T-helper 1 cell (primary cell): ENCODE data around the gene FRYL.
"Not testable (repeated sequence)": the region's sequence is repeated elsewhere in the genome, so short reads cannot be mapped to it uniquely, and the experiment has no call there.

ENCODE experiments used
- DNase-seq, 5 donors: peaks; one replicate each; pipeline ENCODE4 v3.0.0-alpha.2; 2012 to 2020

The FRYL gene

DNA sequence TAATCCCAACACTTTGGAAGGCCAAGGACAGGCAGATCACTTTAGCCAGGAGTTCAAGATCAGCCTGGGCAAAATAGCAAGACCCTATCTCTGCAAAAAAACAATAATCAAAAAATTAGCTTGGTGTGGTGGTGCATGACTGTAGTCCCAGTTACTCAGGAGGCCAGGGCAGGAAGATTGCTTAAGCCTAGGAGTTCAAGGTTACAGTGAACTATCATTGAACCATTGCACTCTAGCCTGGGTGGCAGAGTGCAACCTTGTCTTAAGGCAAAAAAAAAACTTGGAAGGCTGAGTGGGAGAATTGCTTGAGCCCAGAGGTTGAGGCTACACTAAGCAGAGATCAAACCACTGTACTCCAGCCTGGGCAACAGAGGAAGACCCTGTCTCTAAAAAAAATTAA lies 5.2 kb upstream of the FRYL start:
- DNase-seq, result no peak

DNA sequence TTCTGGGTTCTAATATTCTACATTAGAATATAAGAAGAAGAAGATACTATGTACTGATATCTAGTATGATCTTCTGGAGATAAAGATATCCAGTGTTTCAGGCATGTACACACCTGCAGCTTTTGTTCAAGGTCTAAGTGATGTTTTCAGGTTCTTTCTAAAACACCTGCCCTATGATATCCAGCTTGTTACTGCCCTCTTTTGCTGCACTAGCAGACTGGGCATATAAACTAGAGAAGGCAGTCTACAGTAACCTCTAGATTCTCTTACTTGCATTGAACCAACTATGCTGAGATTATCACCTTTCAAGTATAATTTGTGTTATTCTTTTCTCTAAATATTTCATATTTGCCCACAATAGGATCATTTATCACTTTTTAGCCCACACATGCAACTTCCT lies 1.9 kb upstream of the FRYL start:
- DNase-seq, result no peak

DNA sequence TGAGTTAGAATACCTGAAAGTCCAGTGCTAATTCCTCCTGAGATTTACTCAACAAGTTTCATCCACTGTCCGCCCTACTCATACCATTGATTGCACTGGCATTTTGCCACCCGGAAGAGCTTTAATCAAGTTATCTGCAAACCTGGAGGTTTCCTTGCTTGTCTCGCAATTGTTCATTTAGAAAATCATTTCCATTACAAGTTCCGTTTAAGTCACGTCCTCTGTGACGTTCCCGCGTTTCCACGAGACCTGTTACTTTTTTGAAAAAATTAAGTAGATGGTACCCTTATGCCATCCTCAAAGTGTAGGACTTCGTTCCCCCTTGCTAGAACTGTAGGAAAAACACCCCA lies 761 bp upstream of the FRYL start:
- DNase-seq, result peak; percentile 9 to 53 (median 34)

DNA sequence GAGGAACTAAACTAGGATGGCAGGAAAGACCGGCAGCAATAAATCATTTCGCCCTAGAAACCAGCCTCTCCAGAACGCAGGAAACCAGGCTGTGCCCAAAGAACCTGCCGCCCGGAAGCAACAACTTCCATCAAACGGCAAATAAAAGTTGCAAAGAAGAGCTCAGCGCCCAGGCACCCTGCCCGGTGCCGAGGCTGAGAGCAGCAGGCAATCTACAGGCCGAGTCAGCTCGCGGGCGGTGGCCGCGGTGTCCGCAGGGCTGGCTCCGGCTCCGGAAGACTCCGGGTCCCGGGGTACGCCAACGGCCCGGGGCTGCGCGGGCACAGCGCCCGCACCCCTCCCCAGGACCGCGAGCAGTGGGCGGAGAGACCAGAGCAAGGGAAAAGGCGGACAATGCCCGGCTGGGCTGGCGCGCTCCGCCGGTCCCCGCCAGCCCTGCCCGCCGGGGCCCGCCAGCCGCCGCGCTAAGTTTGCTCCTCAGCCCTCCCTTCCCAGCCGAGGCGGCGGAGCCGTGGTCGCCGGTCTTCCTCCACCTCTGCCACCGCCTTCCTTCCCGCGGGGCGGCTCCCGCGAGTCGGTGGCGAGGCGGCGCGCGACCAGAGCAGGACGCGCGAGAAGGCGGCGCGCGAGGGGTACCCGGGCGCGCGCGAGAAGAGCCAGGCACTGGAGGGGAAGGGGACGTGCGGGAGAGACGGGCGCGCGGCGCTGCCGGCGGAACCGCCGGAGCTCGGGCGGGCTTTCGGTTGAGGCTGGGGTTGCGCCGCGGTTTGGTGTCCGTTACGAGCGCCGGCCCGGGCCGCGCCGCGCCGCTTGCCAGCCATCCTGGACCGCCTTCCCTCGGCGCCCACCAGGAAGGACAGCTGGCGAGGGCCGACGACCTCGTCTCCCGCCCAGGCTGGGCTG lies 733 bp downstream of the FRYL start:
- DNase-seq, result peak; percentile 51 to 78 (median 68)

DNA sequence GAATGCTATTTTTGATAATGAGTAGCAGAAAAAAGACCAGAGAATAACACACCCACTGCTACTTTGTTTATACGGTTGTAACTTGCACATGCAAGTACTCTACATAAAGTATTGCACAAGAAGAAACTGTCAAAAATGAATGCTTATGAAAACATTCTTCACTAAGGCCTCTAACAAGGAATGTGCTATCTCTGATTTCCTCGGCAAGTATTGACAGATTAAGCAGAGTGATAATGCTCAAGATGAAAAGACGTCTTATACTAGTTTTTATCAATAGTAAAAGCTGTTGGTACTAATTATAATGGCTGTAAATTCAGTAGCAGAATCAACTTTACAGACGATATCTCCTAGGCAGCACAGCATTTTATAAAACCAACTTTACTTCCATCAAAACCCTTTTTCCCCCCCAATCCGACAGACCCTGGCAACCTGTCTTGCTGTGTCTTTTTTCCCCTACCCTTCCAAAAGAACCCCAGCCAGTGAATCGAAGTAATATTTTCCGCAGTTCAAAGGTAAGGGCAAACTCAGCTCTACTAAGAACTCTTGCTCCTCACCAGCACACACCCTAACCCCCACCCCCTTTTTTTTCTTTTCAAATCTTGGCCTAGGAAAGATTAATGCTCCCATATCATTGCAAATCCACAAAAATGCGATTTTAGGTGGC lies 1.5 kb downstream of the FRYL start:
- peak in 1 of 5 donors; percentile 13 for DNase-seq

DNA sequence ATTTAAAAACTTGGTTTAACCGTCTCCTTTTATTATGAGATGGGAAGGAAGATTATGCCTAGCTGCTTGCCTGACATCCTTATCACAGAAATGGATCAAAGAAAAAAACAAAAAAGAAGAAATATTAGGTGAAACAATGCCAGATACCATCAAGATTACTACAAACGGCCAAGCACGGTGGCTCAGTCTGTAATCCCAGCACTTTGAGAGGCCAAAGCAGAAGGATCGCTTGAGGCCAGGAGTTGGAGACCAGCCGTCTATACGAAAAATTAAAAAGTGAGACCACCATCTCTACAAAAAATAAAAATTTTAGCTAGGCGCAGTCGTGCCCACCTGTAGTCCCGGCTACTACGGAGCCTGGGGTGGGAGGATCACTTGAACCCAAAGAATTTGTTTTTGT lies 2.3 kb downstream of the FRYL start:
- no peak for DNase-seq

DNA sequence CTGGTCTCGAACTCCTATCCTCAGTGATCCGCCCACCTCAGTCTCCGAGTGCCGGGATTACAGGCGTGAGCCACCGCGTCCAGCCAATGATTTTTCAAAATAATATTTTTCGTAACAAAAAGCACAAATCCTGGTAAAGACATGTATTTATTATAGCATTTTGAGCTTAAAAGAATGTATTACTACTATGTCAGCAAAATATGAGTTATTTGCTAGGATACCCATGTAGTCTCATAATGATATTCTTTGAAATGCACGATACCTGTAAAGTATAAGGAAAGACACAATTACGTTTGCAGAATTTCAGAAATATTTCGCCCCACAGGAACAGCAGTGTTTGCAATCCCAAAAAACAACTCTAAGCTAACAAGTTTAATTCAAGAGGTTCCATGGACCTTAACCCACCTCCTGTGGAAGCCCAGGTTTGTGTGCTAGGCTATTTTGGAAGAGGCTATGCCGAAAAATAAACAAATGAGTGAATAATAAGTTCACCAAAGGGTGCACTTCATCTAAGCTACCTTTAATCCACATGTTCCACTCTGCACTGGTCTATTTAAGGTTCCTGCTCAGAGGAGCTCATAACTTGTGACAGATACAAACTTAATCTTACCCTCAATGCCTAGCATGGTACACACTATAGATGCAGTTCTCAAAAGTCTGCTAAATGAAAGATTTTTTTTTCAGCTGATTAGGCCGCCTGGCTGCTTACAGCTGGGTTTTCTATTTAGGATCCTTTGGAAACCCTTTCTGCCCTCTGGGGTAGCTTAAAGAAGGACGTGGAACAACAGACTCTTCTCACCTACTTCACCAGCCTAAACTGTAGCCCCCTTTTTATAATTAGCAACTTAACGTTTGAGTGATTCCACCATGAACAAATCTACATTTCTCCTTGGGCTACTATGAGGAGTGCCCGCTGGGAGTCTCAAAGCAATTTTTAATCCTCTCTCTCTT lies 5.0 kb downstream of the FRYL start:
- DNase-seq, result no peak

DNA sequence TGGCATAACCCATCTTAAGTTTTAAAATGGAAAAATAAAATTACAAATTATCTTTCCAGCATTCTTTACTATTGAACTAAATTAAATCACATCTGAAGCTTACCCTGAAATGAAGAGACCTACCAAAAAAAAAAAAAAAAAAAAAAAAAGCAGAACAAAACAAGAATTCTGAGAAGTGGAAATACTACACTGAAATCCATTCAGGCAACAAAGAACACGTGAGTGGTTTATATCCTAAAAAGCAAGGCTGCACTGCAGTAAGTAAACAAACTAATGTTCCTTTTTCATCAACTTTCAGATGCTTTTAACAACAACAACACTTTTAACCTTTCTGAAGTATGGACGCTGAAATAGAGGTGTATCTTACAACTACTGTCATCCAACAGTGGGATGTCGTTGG lies 7.5 kb downstream of the FRYL start:
- DNase-seq, result no peak

DNA sequence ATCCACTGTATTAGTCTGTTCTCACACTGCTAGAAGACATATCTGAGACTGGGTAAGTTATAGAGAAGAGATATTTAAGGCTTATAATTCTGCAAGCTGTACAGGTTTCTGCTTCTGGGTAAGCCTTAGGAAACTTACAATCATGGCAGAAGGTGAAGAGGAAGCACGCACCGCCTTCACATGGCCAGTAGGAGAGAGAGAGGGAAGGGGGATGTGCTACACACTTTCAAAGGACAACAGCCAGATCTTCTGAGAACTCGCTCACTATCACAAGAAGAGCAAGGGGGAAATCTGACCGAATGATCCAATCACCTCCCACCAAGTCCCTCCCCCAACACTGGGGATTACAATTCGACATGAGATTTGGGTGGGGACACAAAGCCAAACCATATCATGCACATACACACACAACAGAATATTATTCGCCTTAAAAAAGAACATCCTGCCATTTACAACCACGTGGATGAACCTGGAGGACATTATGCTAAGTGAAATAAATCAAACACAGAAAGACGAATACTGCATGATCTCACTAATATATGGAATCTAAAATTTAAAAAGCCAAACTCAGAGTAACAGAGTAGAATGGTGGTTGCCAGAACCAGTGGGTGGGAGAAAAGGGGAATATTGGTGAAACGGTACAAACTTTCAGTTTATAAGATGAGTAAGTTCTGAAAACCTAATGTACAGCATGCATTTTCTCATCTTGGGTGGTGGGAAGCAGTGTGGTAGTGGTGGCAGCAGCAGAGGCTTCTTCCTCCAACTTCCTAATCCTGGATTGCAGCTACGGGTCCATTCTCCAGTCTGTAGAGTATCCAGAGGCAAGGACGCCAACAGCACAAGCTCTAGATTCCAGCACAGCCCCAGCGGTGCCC lies 12.8 kb downstream of the FRYL start:
- DNase-seq, result no peak

DNA sequence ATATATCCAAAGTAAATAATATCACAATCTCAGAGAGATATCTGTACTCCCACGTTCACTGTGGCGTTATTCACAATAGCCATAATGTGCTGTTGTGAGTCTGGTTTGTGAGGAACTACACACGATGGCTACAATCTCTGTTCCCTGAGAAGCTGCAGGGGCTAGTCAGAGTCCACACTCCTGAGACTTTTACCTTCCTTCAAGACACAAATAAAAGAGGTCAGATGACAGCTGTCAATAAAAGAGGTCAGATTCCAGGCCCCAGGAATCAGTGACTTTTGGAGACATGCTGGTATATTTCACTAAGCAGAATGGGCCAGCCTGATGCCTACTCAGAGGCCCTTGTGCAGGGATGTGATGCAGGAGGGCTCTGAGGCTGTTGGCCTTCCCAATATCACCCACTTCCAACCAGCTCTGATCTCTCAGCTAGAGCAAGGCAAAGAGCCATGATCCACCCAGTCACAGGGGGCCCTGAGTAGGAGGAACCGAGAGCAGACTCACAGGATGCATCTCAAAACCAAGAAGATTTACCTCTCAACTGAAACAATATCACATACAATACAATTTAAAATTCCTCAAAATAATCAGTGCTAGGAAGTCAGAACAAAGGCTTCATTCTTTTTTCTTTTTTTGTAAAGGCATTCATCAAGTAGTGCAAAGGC lies 13.8 kb downstream of the FRYL start:
- DNase-seq, result no peak

DNA sequence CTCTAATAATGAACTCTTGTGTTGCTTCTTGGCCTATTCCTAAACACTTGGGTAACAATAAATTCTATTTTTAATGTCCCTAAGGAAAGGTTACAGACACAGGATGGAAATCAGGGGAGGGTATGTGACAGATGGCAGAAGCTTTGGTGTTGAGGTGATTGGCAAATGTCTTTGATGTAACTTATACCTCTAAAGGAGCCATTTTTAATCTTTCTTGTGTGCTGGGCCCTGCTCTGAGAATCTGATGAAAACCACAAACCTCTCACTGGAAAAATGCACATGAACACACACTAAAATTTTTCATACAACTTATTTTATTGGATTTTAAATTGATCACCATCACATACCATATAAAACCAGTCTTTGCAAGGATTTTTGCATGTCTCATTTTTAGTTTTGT lies 17.7 kb downstream of the FRYL start:
- DNase-seq, result no peak

DNA sequence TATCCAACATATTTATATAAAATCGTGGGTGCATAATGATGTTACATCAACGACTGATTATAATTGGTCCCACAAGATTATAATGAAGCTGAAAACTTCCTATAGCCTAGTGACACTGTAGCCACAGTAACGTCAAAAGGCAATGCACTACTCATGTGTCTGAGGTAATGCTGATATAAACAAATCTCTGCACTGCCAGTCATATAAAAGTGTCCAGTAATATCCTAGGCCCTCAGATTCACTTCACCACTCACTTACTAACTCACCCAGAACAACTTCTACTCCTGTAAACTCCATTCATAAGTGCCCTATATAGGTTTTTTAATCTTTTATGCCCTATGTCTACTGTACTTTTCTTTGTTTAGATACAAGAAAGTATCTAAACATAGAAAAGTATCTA lies 18.8 kb downstream of the FRYL start:
- no peak for DNase-seq

DNA sequence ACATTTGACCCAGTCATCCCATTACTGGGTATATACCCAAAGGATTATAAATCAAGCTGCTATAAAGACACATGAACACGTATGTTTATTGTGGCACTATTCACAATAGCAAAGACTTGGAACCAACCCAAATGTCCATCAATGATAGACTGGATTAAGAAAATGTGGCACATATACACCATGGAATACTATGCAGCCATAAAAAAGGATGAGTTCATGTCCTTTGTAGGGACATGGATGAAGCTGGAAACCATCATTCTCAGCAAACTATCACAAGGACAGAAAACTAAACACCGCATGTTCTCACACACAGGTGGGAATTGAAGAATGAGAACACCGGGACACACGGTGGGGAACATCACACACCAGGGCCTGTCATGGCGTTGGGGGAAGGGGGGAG lies 21.4 kb downstream of the FRYL start:
- DNase-seq, result not testable (repeated sequence)

DNA sequence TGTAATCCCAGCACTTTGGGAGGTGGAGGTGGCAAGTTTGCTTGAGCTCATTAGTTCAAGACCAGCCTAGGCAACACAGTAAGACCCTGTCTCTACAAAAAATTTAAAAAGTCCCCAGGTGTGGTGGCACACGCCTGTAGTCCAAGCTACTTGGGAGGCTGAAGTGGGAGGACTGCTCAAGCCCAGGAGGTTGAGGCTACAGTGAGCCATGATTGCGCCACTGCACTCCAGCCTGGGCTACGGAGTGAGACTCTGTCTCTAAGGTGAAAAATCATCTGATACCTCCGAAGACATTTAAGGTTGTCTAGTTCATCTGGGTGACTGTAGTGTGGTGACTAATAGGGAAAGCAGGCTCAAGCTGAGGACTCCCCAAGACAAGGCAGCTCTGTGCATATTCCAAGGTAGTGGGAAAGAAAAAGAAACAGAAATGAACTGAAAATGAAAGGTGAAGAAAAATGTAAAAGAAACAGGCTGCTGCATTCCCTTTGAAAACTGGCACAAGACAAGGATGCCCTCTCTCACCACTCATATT lies 23.3 kb downstream of the FRYL start:
- DNase-seq, result no peak

DNA sequence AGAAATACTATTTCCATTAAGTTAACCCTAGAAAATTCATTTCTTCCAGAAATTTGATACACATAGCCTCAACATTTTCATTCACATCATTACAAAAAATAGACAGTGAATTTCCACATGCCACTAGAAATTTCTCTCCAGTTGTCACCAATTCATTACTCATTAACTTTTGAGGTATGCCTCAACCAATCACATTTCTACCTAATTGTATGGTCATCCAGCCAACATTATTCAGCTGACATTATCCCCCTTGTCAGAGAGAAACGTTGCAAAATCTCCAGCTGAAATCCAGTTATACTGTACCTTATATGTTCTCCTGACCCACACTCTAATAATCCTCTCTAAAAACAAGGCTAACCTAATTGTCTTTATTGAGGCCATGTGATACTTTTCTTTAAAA lies 24.8 kb downstream of the FRYL start:
- DNase-seq, result no peak

DNA sequence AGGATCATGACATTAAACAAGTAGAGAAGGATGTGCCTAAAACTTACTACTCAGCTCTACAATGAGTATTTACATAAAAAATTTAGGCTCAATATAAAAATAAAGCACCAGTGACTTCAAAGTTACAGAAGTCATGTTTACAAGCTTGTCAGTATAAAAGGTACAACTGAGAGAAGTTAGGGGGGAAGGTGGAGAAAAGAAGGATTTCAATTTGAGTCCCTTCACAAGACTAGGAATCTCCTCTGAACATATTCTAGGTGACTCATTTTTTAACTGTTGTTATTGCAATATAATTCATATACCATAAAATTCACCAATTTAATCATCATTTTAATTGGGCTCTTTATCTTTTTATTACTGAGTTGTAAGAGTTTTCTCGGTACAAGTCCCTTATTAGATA lies 26.9 kb downstream of the FRYL start:
- DNase-seq, result no peak

DNA sequence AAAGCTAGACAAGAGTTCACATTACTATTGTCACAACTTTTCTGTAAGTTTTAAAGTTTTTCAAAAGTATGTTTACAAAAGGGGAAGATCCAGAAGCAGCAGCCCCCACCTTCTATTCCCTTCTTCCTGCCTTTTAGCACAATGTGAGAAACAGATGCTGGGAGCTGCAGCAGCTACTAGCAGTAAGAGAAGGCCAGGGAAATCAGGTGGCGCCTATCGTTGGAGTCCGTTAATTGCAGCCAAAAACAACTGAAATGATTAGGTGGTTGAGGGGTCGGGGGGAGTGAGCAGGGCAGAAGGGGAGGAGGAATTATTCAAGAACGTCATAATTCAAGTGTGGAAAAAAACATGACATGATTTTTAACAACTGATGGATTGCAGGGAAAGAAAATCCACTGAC lies 27.4 kb downstream of the FRYL start:
- DNase-seq, result no peak

DNA sequence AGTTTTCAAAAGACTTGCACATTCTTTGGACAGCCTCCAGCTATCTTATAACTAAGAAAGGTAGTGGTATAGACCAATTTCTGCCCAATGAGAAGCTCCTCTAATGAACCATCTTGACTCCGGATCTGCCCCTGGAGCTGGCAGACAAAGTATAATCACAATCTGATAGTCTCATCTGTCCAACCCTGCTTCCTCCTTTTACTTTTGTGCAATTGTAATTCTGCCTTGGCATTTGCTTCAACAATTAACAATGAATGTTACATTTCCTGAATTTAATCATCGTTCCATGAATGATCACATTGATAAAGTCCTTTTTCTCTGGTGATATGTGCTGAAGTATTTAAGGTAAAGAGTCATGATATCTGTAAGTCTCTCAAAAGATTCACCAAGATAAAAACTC lies 27.8 kb downstream of the FRYL start:
- no peak for DNase-seq

DNA sequence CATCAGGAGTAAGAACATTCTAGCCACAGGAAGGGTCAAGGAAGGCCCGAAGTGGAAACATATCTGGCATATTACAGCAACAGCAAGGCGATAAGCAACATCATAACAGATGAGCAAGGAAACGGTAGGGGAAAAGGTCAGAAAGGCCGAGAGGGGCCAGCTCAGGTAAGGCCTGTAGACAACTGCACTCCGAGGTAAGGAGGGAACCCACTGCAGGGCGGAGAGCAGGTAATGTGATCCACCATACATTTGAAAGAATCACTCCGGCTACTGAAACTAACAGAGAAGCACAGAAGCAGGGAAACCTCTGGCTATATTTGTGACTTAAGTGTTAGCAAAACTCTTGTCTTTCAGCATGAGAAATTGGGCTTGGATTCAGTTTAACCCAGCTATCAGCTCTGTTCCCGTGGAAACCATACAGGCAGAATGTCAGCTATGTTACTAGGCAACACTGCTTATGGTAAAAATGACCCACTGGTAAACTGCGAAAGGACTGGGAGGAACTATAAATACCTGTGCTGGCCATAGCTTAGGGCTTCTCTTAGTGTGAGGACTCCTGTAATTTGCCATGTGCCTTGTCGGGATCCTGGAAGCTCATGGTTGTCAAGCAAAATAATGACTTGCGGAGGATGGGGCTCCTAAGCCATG lies 31.0 kb downstream of the FRYL start:
- no peak for DNase-seq

DNA sequence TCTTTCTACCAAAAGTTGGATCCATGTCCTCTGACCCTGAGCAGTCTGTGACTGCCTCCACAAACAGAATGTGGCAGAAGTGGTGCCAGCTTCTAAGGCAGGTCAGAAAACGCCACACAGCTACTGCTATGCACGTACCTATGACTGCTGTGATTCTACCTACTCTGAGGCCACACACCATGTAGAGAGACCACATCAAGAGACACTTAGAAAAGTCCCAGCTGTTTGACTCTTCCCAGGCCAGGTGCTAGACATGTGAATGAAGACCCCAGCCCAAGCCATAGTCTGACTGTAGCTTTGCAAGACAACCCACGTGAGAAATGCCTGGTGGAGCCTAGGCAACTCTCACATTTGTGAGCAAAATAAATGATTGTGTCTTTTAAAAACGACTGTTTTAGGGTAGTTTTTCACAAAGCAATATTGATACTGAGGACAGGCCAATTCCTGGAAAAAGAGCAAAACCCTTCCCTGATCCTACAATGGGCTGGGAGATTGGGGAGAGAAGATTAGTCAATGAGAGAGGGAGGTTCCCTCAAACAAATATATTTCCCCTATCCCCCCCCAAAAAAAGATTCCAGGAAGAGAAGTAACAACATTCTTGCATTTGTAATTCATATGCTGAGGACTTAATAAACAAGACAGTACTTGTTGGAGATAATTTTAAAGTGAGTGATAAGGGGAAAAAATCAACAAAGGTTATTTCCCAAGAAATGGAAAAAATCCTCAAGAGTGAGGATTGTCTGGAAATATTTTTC lies 33.3 kb downstream of the FRYL start:
- DNase-seq, result no peak
